Measurements from ENCODE around the gene KREMEN1. TPM values are rescaled to one million over a fixed set of nuclear protein-coding genes. Genes with fewer than 3 reads are reported as not detected.

KREMEN1 gene
- total and polyA plus RNA-seq, 2 of the 4 experiments (the other 2 are of a cell fraction): 2.9 to 4.6 TPM

GRCh38 chr22:29070490-29070889 lies 2.3 kb upstream of the KREMEN1 start:
- dilution Hi-C loops (cut with HindIII; ENCODE audit: low sequenced_read_pairs, unreplicated experiment) (no loop called here), intact Hi-C loops (cut with micrococcal nuclease) (loop anchor here (5.0 kb wide), 1 partner anchor 82 kb away; no protein-coding TSS in a partner anchor), in situ Hi-C loops (cut with MboI; ENCODE audit: low sequenced_read_pairs) (no loop called here)
- CTCF ChIA-PET: interaction anchor here (0.6 to 0.9 kb wide), 2 partner anchors 9 to 84 kb away, joined by 3 read pairs; no protein-coding TSS in a partner anchor
- Histone ChIP-seq H2AK9ac (replicated peaks; ENCODE audit: low read depth, low read length, poor library complexity) (no peak overlapping the region), H3K36me3 (ENCODE audit: control insufficient read depth, insufficient read depth, low read length) (no peaks in the 10 kb centered on the region), H3K27ac (ENCODE audit: insufficient read depth, low read length) (no peak overlapping the region), H3K4me3 (ENCODE audit: insufficient read depth, low read depth, low read length) (no peak overlapping the region), H3K18ac (ENCODE audit: low read depth, low read length) (no peak overlapping the region), H3K23ac (ENCODE audit: low read depth, low read length) (no peak overlapping the region), H3K9me3 (ENCODE audit: control insufficient read depth, insufficient read depth, low read length) (no peaks in the 10 kb centered on the region), H3K27me3 (ENCODE audit: control insufficient read depth, insufficient read depth, low read length) (peaks cover 30% of the 10 kb centered on the region), H4K20me1 (ENCODE audit: insufficient read depth, low read length) (no peaks in the 10 kb centered on the region), H4K8ac (ENCODE audit: low read depth in 2 of 2, low read length in 2 of 2) (no peak overlapping the region), H2BK20ac (ENCODE audit: low read depth, low read length) (no peak overlapping the region), H2BK120ac (ENCODE audit: low read depth, low read length) (no peak overlapping the region), H3K14ac (replicated peaks; ENCODE audit: low read depth, low read length) (no peak overlapping the region), H3K9ac (ENCODE audit: low read depth, low read length) (no peak overlapping the region), H2BK5ac (ENCODE audit: low read depth, low read length, poor library complexity, severe bottlenecking) (no peak overlapping the region), H3K4ac (ENCODE audit: low read depth, low read length) (no peak overlapping the region), H4K91ac (ENCODE audit: insufficient read depth, low read depth, low read length) (no peak overlapping the region), H4K5ac (ENCODE audit: low read depth, low read length) (no peak overlapping the region), H3K79me1 (ENCODE audit: low read depth in 1 of 2, low read length in 2 of 2) (no peaks in the 10 kb centered on the region), H2AFZ (replicated peaks; ENCODE audit: low read length, poor library complexity) (no peak overlapping the region), H3K4me2 (ENCODE audit: low read depth, low read length) (no peak overlapping the region), H3K56ac (ENCODE audit: extremely low read depth, insufficient read depth, low read length) (no peak overlapping the region), H2BK15ac (ENCODE audit: low read depth, low read length) (no peak overlapping the region), H3K4me1 (ENCODE audit: control insufficient read depth, insufficient read depth, low read length) (no peaks in the 10 kb centered on the region), H3K9me1 (ENCODE audit: insufficient read depth, low read length) (peaks cover 2% of the 10 kb centered on the region; the same call in 1 of the 2 replicates), H2AK5ac (ENCODE audit: low read depth, low read length) (no peak overlapping the region)
- POLR2A ChIA-PET (ENCODE audit: unreplicated experiment): no interaction called here
- TF ChIP-seq RAD21 (IDR thresholded peaks at IDR 0.05; ENCODE audit: low read length): no peak
- no peak for TF ChIP-seq POLR2A (IDR thresholded peaks at IDR 0.05; ENCODE audit: low read depth, low read length)
- no peak for TF ChIP-seq MAFK (IDR thresholded peaks at IDR 0.05; ENCODE audit: low read depth, low read length)
- no peak for TF ChIP-seq BHLHE40 (IDR thresholded peaks at IDR 0.05; ENCODE audit: low read depth, low read length)
- no peak for TF ChIP-seq NFE2L2 (IDR thresholded peaks at IDR 0.05; ENCODE audit: low read depth, low read length)
- TF ChIP-seq CHD1 (IDR thresholded peaks at IDR 0.05; ENCODE audit: low read depth, low read length): no peak
- TF ChIP-seq MAZ (IDR thresholded peaks at IDR 0.05; ENCODE audit: borderline replicate concordance, low read depth, low read length): no peak
- no peak for TF ChIP-seq RCOR1 (IDR thresholded peaks at IDR 0.05; ENCODE audit: insufficient replicate concordance, low read length)
- TF ChIP-seq SMC3 (IDR thresholded peaks at IDR 0.05; ENCODE audit: low read depth, low read length): no peak
- no peak for TF ChIP-seq FOS (IDR thresholded peaks at IDR 0.05; ENCODE audit: low read depth, low read length)
- no TSS peak for BruUV-seq (replicated peaks)
- no CpG with 5 or more reads among the region's 4 CpGs for WGBS, 2 experiments (ENCODE audit: extremely low coverage in 2 of 2, insufficient read length in 1 of 2)
- DNase-seq: no peak
- ATAC-seq (ENCODE audit: low read depth): no peak
